Measurements from ENCODE around the gene RIMS3. TPM values are rescaled to one million over a fixed set of nuclear protein-coding genes. Genes with fewer than 3 reads are reported as not detected.

Gene RIMS3
- total and polyA plus RNA-seq, 2 donors, result 3.1 to 4.0 TPM

- H3K27ac ChIP-seq (ENCODE audit: low read depth), result no peak overlapping the region
- no peaks in the 10 kb centered on the region for H3K4me1 ChIP-seq (ENCODE audit: insufficient read depth)
- no peak for DNase-seq (ENCODE audit: extremely low spot score)
- 65% methylated on average over 18 of the region's 18 CpGs for WGBS
- no peaks in the 10 kb centered on the region for H3K36me3 ChIP-seq (ENCODE audit: insufficient read depth)
- no peak overlapping the region for H3K4me3 ChIP-seq (ENCODE audit: low read depth, low read length)
Observed at GRCh38 chr1:40625476-40626382, 39.8 kb downstream of the RIMS3 start.

- Histone ChIP-seq H3K36me3 (ENCODE audit: insufficient read depth) (no peaks in the 10 kb centered on the region), H3K4me3 (ENCODE audit: low read depth, low read length) (no peak overlapping the region), H3K27ac (ENCODE audit: low read depth) (no peak overlapping the region), H3K4me1 (ENCODE audit: insufficient read depth) (no peaks in the 10 kb centered on the region)
- 56% methylated on average over 4 of the region's 4 CpGs for WGBS
- no peak for DNase-seq (ENCODE audit: extremely low spot score)
Observed at GRCh38 chr1:40625076-40625475, 40.4 kb downstream of the RIMS3 start.

- no peak for DNase-seq (ENCODE audit: extremely low spot score)
- H3K4me1 ChIP-seq (ENCODE audit: insufficient read depth), result no peaks in the 10 kb centered on the region
- H3K27ac ChIP-seq (ENCODE audit: low read depth), result no peak overlapping the region
- no peak overlapping the region for H3K4me3 ChIP-seq (ENCODE audit: low read depth, low read length)
- 82% methylated on average over 4 of the region's 4 CpGs for WGBS
- no peaks in the 10 kb centered on the region for H3K36me3 ChIP-seq (ENCODE audit: insufficient read depth)
Observed at GRCh38 chr1:40622936-40623629, 42.4 kb downstream of the RIMS3 start.

GRCh38 chr1:40621821-40622450, 43.5 kb downstream of the RIMS3 start:
- DNase-seq (ENCODE audit: extremely low spot score), result no peak
- Histone ChIP-seq H3K4me3 (ENCODE audit: low read depth, low read length) (no peak overlapping the region), H3K4me1 (ENCODE audit: insufficient read depth) (no peaks in the 10 kb centered on the region), H3K27ac (ENCODE audit: low read depth) (no peak overlapping the region), H3K36me3 (ENCODE audit: insufficient read depth) (no peaks in the 10 kb centered on the region)
- WGBS, result 78% methylated on average over 6 of the region's 6 CpGs

GRCh38 chr1:40620586-40621210, 44.8 kb downstream of the RIMS3 start:
- Histone ChIP-seq H3K27ac (ENCODE audit: low read depth) (no peak overlapping the region), H3K4me3 (ENCODE audit: low read depth, low read length) (no peak overlapping the region), H3K36me3 (ENCODE audit: insufficient read depth) (no peaks in the 10 kb centered on the region), H3K4me1 (ENCODE audit: insufficient read depth) (no peaks in the 10 kb centered on the region)
- no peak for DNase-seq (ENCODE audit: extremely low spot score)
- 79% methylated on average over 3 of the region's 3 CpGs for WGBS

- Histone ChIP-seq H3K36me3 (ENCODE audit: insufficient read depth) (no peaks in the 10 kb centered on the region), H3K4me1 (ENCODE audit: insufficient read depth) (no peaks in the 10 kb centered on the region), H3K27ac (ENCODE audit: low read depth) (no peak overlapping the region), H3K4me3 (ENCODE audit: low read depth, low read length) (no peak overlapping the region)
- no peak for DNase-seq (ENCODE audit: extremely low spot score)
- WGBS, result 82% methylated on average over 5 of the region's 5 CpGs
Observed at GRCh38 chr1:40620150-40620549, 45.3 kb downstream of the RIMS3 start.

GRCh38 chr1:40618108-40618507, 47.4 kb downstream of the RIMS3 start:
- no peak for DNase-seq (ENCODE audit: extremely low spot score)
- WGBS, result 45% methylated on average over 1 of the region's 1 CpG
- no peaks in the 10 kb centered on the region for H3K4me1 ChIP-seq (ENCODE audit: insufficient read depth)
- H3K36me3 ChIP-seq (ENCODE audit: insufficient read depth), result no peaks in the 10 kb centered on the region
- H3K4me3 ChIP-seq (ENCODE audit: low read depth, low read length), result no peak overlapping the region
- H3K27ac ChIP-seq (ENCODE audit: low read depth), result no peak overlapping the region

GRCh38 chr1:40612345-40612831, 53.1 kb downstream of the RIMS3 start:
- Histone ChIP-seq H3K36me3 (ENCODE audit: insufficient read depth) (no peaks in the 10 kb centered on the region), H3K4me3 (ENCODE audit: low read depth, low read length) (no peak overlapping the region), H3K4me1 (ENCODE audit: insufficient read depth) (no peaks in the 10 kb centered on the region), H3K27ac (ENCODE audit: low read depth) (no peak overlapping the region)
- 40% methylated on average over 11 of the region's 11 CpGs for WGBS
- no peak for DNase-seq (ENCODE audit: extremely low spot score)

- DNase-seq (ENCODE audit: extremely low spot score), result no peak
- Histone ChIP-seq H3K4me1 (ENCODE audit: insufficient read depth) (no peaks in the 10 kb centered on the region), H3K36me3 (ENCODE audit: insufficient read depth) (no peaks in the 10 kb centered on the region), H3K4me3 (ENCODE audit: low read depth, low read length) (no peak overlapping the region), H3K27ac (ENCODE audit: low read depth) (no peak overlapping the region)
- 86% methylated on average over 7 of the region's 7 CpGs for WGBS
Observed at GRCh38 chr1:40610156-40610555, 55.3 kb downstream of the RIMS3 start.

- WGBS, result 45% methylated on average over 1 of the region's 1 CpG
- Histone ChIP-seq H3K36me3 (ENCODE audit: insufficient read depth) (no peaks in the 10 kb centered on the region), H3K4me3 (ENCODE audit: low read depth, low read length) (no peak overlapping the region), H3K4me1 (ENCODE audit: insufficient read depth) (no peaks in the 10 kb centered on the region), H3K27ac (ENCODE audit: low read depth) (no peak overlapping the region)
- DNase-seq (ENCODE audit: extremely low spot score), result no peak
Observed at GRCh38 chr1:40607921-40608320, 57.6 kb downstream of the RIMS3 start.

GRCh38 chr1:40606978-40607377, 58.5 kb downstream of the RIMS3 start:
- WGBS, result 72% methylated on average over 2 of the region's 2 CpGs
- H3K27ac ChIP-seq (ENCODE audit: low read depth), result no peak overlapping the region
- no peak for DNase-seq (ENCODE audit: extremely low spot score)
- no peak overlapping the region for H3K4me3 ChIP-seq (ENCODE audit: low read depth, low read length)
- no peaks in the 10 kb centered on the region for H3K4me1 ChIP-seq (ENCODE audit: insufficient read depth)
- no peaks in the 10 kb centered on the region for H3K36me3 ChIP-seq (ENCODE audit: insufficient read depth)

GRCh38 chr1:40606194-40606593, 59.3 kb downstream of the RIMS3 start:
- Histone ChIP-seq H3K4me3 (ENCODE audit: low read depth, low read length) (no peak overlapping the region), H3K36me3 (ENCODE audit: insufficient read depth) (no peaks in the 10 kb centered on the region), H3K27ac (ENCODE audit: low read depth) (no peak overlapping the region), H3K4me1 (ENCODE audit: insufficient read depth) (no peaks in the 10 kb centered on the region)
- no peak for DNase-seq (ENCODE audit: extremely low spot score)
- WGBS, result 59% methylated on average over 3 of the region's 3 CpGs

GRCh38 chr1:40599926-40600325, 65.6 kb downstream of the RIMS3 start:
- no peak for DNase-seq (ENCODE audit: extremely low spot score)
- WGBS, result 91% methylated on average over 1 of the region's 1 CpG
- no peaks in the 10 kb centered on the region for H3K4me1 ChIP-seq (ENCODE audit: insufficient read depth)
- no peak overlapping the region for H3K27ac ChIP-seq (ENCODE audit: low read depth)
- H3K4me3 ChIP-seq (ENCODE audit: low read depth, low read length), result no peak overlapping the region
- no peaks in the 10 kb centered on the region for H3K36me3 ChIP-seq (ENCODE audit: insufficient read depth)

Data from urinary bladder (tissue), 4 donors.